HepG2 (cell line): ENCODE results near the gene KCNIP3. TPM values are rescaled to one million over a fixed set of nuclear protein-coding genes. Genes with fewer than 3 reads are reported as not detected.

Source experiments
- ARID3A ChIP-seq: IDR thresholded peaks from 2 replicates; pipeline ENCODE4 v1.6.1; 2012; ENCODE audit warnings: low read depth, low read length, improper control_type of control experiment
- KIAA2018 ChIP-seq: sonication (generic); formaldehyde crosslinking; IDR thresholded peaks from 2 replicates; pipeline ENCODE4 v1.5.0; 2020; ENCODE audit warnings: mild to moderate bottlenecking, missing genetic modification reagents, borderline replicate concordance
- SMYD3 ChIP-seq: sonication (generic); formaldehyde crosslinking; IDR thresholded peaks from 2 replicates; pipeline ENCODE4 v1.8.1; 2023; ENCODE audit warnings: mild to moderate bottlenecking, missing genetic modification reagents
- SNAPC4 ChIP-seq: sonication (generic); formaldehyde crosslinking; IDR thresholded peaks from 2 replicates; pipeline ENCODE4 v1.4.0; 2020; ENCODE audit warnings: mild to moderate bottlenecking, missing genetic modification reagents
- ZNF839 ChIP-seq: sonication (generic); formaldehyde crosslinking; IDR thresholded peaks from 2 replicates; pipeline ENCODE4 v1.4.0; 2020; ENCODE audit warnings: missing genetic modification reagents, mild to moderate bottlenecking, borderline replicate concordance
- ZNF878 ChIP-seq: sonication (generic); formaldehyde crosslinking; IDR thresholded peaks from 2 replicates; pipeline ENCODE4 v1.8.1; 2023; ENCODE audit warnings: mild to moderate bottlenecking, missing genetic modification reagents, moderate library complexity
- polyA plus RNA-seq, 8 experiments: library from polyadenylated mRNA; depleted of rRNA in 3 of 8; stranded (reverse) in 7 of 8; unstranded in 1 of 8; fragments of >200 nt; fragmentation: Illumina TruSeq in 4 of 8; extraction: Trizol in 4 of 8; gene quantifications; 2 replicates each; pipeline versions ENCODE4 v1.2.1 to v1.2.3, GENCODE V29; 2011 to 2016; ENCODE audit warnings: low read depth in 4 of 8, missing spikeins in 1 of 8, mixed read lengths in 1 of 8; ENCODE audit not compliant: insufficient read depth in 1 of 8
- total RNA-seq, 5 experiments: library from RNA; depleted of rRNA; stranded (reverse); fragments of >200 nt; fragmentation: Illumina TruSeq; extraction: Trizol; gene quantifications; 2 replicates each; pipeline ENCODE4 v1.2.3, GENCODE V29; 2016; ENCODE audit warnings: low read depth in 1 of 5
- TF ChIP-seq, protein P1 (sequence below): sonication (generic); formaldehyde crosslinking; IDR thresholded peaks from 2 replicates; pipeline ENCODE4 v1.9.0; 2022; ENCODE audit warnings: low read depth, missing genetic modification reagents

Gene KCNIP3
- total and polyA plus RNA-seq, 2 of the 13 experiments (the other 11 are each of a cell fraction or from before 2014, with no cell fraction given), result not detected

DNA sequence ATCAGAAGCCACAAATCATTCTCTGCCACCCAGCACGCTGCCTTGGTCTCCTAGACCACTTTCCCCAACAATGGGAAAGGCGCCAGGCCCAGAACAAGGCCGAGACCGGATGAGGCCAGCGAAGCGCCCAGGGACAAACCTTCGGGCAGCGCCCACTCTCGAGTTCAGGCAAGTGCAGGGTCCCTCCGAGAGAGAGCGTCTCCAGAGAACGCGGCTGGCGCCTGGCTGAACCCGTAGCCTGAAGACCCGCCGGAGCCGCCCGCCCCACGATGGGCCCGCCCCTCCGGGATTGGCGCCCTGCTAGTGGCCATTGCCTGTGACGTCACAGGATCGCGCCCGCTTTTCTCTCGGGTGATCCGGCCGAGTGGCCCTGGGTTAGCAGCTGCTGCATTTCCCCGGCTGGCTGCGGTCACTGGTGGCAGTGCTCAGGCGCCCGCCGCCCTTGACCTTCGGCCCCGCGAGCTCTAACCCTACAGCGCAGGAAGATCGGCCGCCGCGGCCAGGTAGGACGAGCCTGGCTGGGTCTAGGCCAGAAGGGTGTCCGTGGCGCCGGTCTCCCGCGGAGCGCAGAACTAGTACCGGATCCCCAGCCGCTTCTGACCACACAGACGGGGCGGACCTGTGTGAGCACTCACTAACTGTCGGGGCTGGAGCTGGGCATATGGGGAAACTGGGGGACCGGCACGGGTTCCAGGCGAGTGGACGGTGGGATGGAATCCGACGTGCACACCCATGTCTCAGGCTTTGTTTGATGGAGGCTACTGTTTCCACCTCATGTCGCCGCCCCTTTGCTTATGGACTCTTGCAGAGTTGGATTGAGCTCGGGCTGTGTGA is 105.4 kb downstream of the KCNIP3 start, which contains the start of gene FAHD2A (continued):
- no peak for TF ChIP-seq ZNF878 (CRISPR knock-in tag)
- TF ChIP-seq, protein P1, sequence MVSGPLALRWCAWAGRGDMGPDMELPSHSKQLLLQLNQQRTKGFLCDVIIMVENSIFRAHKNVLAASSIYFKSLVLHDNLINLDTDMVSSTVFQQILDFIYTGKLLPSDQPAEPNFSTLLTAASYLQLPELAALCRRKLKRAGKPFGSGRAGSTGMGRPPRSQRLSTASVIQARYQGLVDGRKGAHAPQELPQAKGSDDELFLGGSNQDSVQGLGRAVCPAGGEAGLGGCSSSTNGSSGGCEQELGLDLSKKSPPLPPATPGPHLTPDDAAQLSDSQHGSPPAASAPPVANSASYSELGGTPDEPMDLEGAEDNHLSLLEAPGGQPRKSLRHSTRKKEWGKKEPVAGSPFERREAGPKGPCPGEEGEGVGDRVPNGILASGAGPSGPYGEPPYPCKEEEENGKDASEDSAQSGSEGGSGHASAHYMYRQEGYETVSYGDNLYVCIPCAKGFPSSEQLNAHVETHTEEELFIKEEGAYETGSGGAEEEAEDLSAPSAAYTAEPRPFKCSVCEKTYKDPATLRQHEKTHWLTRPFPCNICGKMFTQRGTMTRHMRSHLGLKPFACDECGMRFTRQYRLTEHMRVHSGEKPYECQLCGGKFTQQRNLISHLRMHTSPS (CRISPR knock-in tag), result 0 out of 2 replicates have a peak, but pooled peaks have one; percentile 42
- no peak for TF ChIP-seq ARID3A
- TF ChIP-seq ZNF839 (CRISPR knock-in tag), result no peak; the same call in none of the 2 replicates
- no peak for TF ChIP-seq KIAA2018 (CRISPR knock-in tag)
- peak; percentile 90 for TF ChIP-seq SNAPC4 (CRISPR knock-in tag)
- TF ChIP-seq SMYD3, result peak; percentile 48; the same call in 1 of the 2 replicates
